Brain microvascular endothelial cell (primary cell): ENCODE measurements around the gene MED1.
A peak's percentile ranks its signal among the peaks of the same experiment; 100 is the strongest.
"Not testable (repeated sequence)": the region's sequence is repeated elsewhere in the genome, so short reads cannot be mapped to it uniquely, and the experiment has no call there.

Experiments
- DNase-seq: peaks from one replicate; pipeline ENCODE4 v3.0.0-alpha.2; 2020
- H3K27ac ChIP-seq: fragments of 250-450 bp; sonication (Bioruptor Pico); 2 replicates; pipeline ENCODE4 v1.5.1; 2020; ENCODE audit warnings: mild to moderate bottlenecking, moderate library complexity
- H3K27me3 ChIP-seq: fragments of 250-450 bp; sonication (Bioruptor Pico); replicated peaks from 2 replicates; pipeline ENCODE4 v1.5.1; 2020; ENCODE audit warnings: mild to moderate bottlenecking
- H3K36me3 ChIP-seq: fragments of 250-450 bp; sonication (Bioruptor Pico); replicated peaks from 2 replicates; pipeline ENCODE4 v1.5.1; 2020; ENCODE audit warnings: mild to moderate bottlenecking
- H3K4me3 ChIP-seq: 2 replicates; pipeline ENCODE4 v1.5.1; 2011; ENCODE audit warnings: low read depth, mild to moderate bottlenecking, control low read depth, low read length, moderate library complexity
- CTCF ChIP-seq: IDR thresholded peaks from 2 replicates; pipeline ENCODE4 v1.5.1; 2011; ENCODE audit warnings: low read depth, mild to moderate bottlenecking, moderate library complexity, low read length, control low read depth, inconsistent platforms; ENCODE audit errors: missing control alignments
- in situ Hi-C: cut with HindIII; loops from 2 replicates; pipeline ENCODE4 v1.10.0; 2017; ENCODE audit warnings: low sequenced_read_pairs, low pct_ligation_motif_present

Gene MED1

GRCh38 chr17:39461113-39461925 lies 10.3 kb upstream of the MED1 start, which contains the start of gene CDK12:
CDK12 (plus strand) TSS chr17:39461486; CDS start chr17:39462072, 586 bp downstream.
- in situ Hi-C loops = no loop called here
- Histone ChIP-seq H3K4me3 (peak within 1 kb of the TSS; percentile 97), H3K36me3 (no peaks in the 10 kb centered on the region), H3K27ac (peak within 1 kb of the TSS; percentile 96), H3K27me3 (no peaks in the 10 kb centered on the region)
- no peak for TF ChIP-seq CTCF
- DNase-seq = peak; percentile 99

DNA sequence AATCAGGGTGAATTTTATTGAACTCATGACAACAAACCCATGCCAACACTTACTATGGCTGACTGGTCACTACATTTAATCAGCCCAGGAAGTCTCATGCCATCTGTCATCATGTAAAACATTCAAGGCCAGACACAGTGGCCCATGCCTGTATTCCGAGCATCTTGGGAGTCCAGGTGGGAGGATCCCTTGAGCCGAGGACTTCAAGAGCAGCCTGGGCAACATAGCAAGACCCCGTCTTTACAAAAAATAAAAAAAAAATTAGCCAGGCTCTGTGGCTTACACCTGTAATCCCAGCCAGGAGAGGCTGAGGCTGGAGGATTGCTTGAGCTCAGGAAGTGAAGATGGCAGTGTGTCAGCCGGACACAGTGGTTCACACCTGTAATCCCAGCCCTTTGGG lies 4.9 kb upstream of the MED1 start:
- Histone ChIP-seq H3K4me3 (no peak overlapping the region), H3K27ac (no peak overlapping the region), H3K36me3 (no peaks in the 10 kb centered on the region), H3K27me3 (no peaks in the 10 kb centered on the region)
- in situ Hi-C loops = no loop called here
- DNase-seq = no peak
- no peak for TF ChIP-seq CTCF

- in situ Hi-C loops = no loop called here
- DNase-seq = no peak
- no peak for TF ChIP-seq CTCF
- Histone ChIP-seq H3K27ac (no peak overlapping the region), H3K36me3 (peaks cover 17% of the 10 kb centered on the region), H3K27me3 (no peaks in the 10 kb centered on the region), H3K4me3 (peak overlapping the region; percentile 95)
These were observed 1.0 kb downstream of the MED1 start for GRCh38 chr17:39450051-39450450.

GRCh38 chr17:39447561-39447960 lies 3.5 kb downstream of the MED1 start:
- Histone ChIP-seq H3K27ac (no peak overlapping the region), H3K4me3 (no peak overlapping the region), H3K27me3 (no peaks in the 10 kb centered on the region), H3K36me3 (peaks cover 23% of the 10 kb centered on the region)
- TF ChIP-seq CTCF = no peak
- in situ Hi-C loops = no loop called here
- no peak for DNase-seq

DNA sequence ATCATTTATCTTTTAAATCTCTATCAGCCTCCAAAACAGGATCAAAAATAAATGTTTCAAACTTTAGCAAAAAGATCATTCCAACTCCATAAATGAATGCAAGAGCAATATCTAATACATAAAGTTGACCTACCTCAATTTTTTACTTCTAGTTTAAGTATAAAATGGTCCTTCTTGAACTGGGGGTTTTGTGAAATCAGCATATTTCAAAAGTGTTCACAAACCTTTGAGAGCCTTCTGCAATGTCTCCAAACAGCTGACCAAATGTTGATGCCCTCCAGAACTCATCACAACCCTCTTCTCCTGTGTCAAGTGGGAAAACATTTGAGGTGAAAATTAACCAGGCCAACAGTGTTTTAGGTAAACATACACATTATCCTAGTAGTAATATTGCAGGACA lies 7.7 kb downstream of the MED1 start:
- H3K36me3 ChIP-seq = peaks cover 54% of the 10 kb centered on the region
- in situ Hi-C loops = no loop called here
- TF ChIP-seq CTCF = no peak

DNA sequence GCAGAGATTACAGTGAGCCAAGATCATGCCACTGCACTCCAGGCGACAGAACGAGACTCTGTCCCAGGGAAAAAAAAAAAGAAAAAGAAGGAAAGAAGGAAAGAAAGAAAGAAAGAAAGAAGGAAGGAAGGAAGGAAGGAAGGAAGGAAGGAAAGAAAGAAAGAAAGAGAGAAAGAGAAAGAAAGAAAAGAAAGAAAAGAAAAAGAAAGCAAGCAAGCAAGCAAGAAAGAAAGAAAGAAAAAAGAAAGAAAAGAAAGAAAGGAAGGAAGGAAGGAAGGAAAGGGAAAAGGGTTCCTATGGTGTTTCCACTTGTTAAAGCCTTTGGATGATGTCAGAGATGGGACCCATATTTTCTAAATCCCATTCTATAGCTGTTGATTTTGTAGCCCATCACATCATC lies 11.2 kb downstream of the MED1 start:
- DNase-seq, H3K27ac ChIP-seq, in situ Hi-C loops, H3K27me3 ChIP-seq, H3K4me3 ChIP-seq: not testable (repeated sequence)
- H3K36me3 ChIP-seq = peaks cover 62% of the 10 kb centered on the region

More for the DNA sequence above, 7.7 kb downstream of the MED1 start:
- Histone ChIP-seq H3K27me3 (no peaks in the 10 kb centered on the region), H3K27ac (no peak overlapping the region), H3K4me3 (no peak overlapping the region)
- DNase-seq = no peak
